ENCODE results near the gene YBEY.

- no peak for TF ChIP-seq CTCF (conservative IDR thresholded peaks at IDR 0.05 in 1 of 2, IDR thresholded peaks at IDR 0.05 in 1 of 2; ENCODE audit: low read depth in 1 of 2, low read length in 2 of 2)
- no peak for TF ChIP-seq EZH2 (IDR thresholded peaks at IDR 0.05; ENCODE audit: low read length, missing control alignments)
Observed at GRCh38 chr21:46304955-46305354, 18.8 kb downstream of the YBEY start.
